Nephron progenitor cell (in vitro differentiated cells): Measurements from ENCODE around the gene CSTF2T.

Experiments
- DNase-seq: peaks from one replicate; pipeline ENCODE4 v3.0.0; 2021
- H3K27ac Mint-ChIP-seq: 2 replicates; pipeline ENCODE4 v1.8.0; 2021; ENCODE audit warnings: mild to moderate bottlenecking, moderate library complexity, mixed read lengths
- H3K27me3 Mint-ChIP-seq: 2 replicates; pipeline ENCODE4 v1.8.0; 2021; ENCODE audit warnings: mild to moderate bottlenecking, low read depth, mixed read lengths; ENCODE audit not compliant: poor library complexity
- H3K36me3 Mint-ChIP-seq: 2 replicates; pipeline ENCODE4 v1.8.0; 2021; ENCODE audit warnings: low read depth, mixed read lengths
- H3K4me1 Mint-ChIP-seq: 2 replicates; pipeline ENCODE4 v1.8.0; 2021; ENCODE audit warnings: mixed read lengths
- H3K4me3 Mint-ChIP-seq: 2 replicates; pipeline ENCODE4 v1.8.0; 2021; ENCODE audit warnings: mild to moderate bottlenecking, moderate library complexity, mixed read lengths
- H3K9me3 Mint-ChIP-seq: 2 replicates; pipeline ENCODE4 v1.8.0; 2021; ENCODE audit warnings: mild to moderate bottlenecking, moderate library complexity, mixed read lengths
- CTCF ChIP-seq: fragments of 200-600 bp; sonication (generic); IDR thresholded peaks from 2 replicates; pipeline ENCODE4 v1.5.0; 2021; ENCODE audit warnings: antibody characterized with exemption

Gene CSTF2T

GRCh38 chr10:51743146-51743545 is 43.8 kb upstream of the CSTF2T start:
- H3K4me3 Mint-ChIP-seq = no peak overlapping the region
- no peak overlapping the region for H3K27ac Mint-ChIP-seq
- no peaks in the 10 kb centered on the region for H3K27me3 Mint-ChIP-seq
- H3K36me3 Mint-ChIP-seq = no peaks in the 10 kb centered on the region
- peaks cover 17% of the 10 kb centered on the region for H3K4me1 Mint-ChIP-seq
- peak; percentile 1 for DNase-seq
- no peak for TF ChIP-seq CTCF
- H3K9me3 Mint-ChIP-seq = no peaks in the 10 kb centered on the region

GRCh38 chr10:51733057-51733456 is 33.7 kb upstream of the CSTF2T start:
- H3K36me3 Mint-ChIP-seq = no peaks in the 10 kb centered on the region
- DNase-seq = no peak
- no peak for TF ChIP-seq CTCF
- H3K27me3 Mint-ChIP-seq = peaks cover 4% of the 10 kb centered on the region
- no peaks in the 10 kb centered on the region for H3K9me3 Mint-ChIP-seq
- no peak overlapping the region for H3K4me3 Mint-ChIP-seq
- no peaks in the 10 kb centered on the region for H3K4me1 Mint-ChIP-seq
- no peak overlapping the region for H3K27ac Mint-ChIP-seq

DNA sequence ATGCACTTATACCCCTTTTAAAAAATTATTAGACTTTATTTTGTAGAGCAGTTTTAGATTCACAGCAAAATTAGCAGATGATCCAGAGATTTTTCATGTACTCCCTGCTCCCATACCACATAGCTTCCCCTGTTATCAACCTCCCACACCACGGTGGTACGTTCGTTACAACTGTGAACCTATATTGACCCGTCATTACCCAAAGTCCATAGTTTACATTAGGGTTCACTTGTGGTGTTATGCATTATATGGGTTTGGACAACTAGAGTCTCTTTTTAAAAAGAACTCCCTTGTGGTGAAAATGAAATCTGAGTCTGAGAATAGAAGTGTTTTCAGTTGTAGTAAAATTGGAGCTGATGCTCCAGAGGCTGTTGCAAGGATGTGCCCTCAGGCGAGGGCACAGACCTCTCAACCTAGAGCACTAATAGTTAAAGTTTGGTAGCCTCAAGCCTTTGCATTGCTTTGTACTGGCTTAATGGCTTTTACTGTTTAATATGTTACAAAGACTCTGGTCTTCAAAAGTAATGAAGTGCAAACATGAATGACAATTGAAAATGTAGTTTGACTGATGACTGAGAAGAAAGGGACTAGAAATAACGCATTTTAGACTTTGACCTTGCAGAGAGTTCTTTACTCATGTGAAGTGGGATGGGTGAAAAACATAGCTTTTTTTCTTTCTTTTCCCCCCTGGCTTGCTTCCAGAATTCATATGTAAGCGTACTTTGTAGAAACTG is 30.6 kb upstream of the CSTF2T start:
- DNase-seq = no peak
- peaks cover 4% of the 10 kb centered on the region for H3K27me3 Mint-ChIP-seq
- H3K27ac Mint-ChIP-seq = no peak overlapping the region
- H3K4me3 Mint-ChIP-seq = no peak overlapping the region
- no peaks in the 10 kb centered on the region for H3K36me3 Mint-ChIP-seq
- no peak for TF ChIP-seq CTCF
- H3K4me1 Mint-ChIP-seq = no peaks in the 10 kb centered on the region
- H3K9me3 Mint-ChIP-seq = no peaks in the 10 kb centered on the region

DNA sequence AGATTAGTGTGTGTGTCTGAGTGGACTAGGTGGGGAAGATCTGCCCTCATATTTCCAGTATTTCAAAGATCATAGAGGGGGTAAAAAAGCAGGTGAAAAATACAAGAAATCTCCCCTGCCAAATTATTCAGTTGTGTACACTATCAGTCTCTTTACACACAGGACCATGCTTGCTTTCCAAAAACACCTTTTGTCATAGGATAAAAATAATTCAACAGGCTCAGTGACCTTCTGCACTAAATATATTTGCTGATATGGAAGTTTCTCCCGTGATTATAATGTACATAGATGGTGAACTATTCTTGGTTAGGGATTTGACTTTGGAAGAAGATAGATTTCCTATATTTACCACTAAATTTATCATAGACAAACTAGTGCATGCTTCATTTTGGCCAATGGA is 24.6 kb upstream of the CSTF2T start:
- H3K27me3 Mint-ChIP-seq = no peaks in the 10 kb centered on the region
- H3K4me3 Mint-ChIP-seq = no peak overlapping the region
- H3K9me3 Mint-ChIP-seq = no peaks in the 10 kb centered on the region
- no peak for TF ChIP-seq CTCF
- H3K27ac Mint-ChIP-seq = no peak overlapping the region
- no peaks in the 10 kb centered on the region for H3K36me3 Mint-ChIP-seq
- H3K4me1 Mint-ChIP-seq = no peaks in the 10 kb centered on the region
- no peak for DNase-seq

DNA sequence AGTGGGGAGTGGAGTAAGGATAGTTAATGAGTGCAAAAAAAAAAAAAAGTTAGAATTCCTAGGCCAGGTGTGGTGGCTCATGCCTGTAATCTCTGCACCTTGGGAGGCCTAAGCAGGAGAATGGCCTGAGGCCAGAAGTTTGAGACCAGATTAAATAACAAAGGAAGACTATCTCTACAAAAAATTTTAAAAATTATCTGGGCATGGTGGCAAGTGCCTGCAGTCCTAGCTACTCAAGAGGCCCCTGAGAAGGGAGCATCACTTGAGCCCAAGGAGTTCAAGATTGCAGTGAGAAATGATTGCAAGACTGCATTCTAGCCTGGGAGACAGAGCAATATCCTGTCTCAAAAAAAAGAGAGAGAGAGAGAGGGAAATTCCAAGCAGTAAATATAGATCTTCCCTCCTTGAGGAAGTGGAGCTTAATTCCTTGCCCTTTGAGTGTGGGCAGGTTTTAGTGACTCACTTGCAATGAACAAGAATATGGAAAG is 19.5 kb upstream of the CSTF2T start:
- TF ChIP-seq CTCF = no peak
- Mint-ChIP-seq H3K27me3 (no peaks in the 10 kb centered on the region), H3K36me3 (no peaks in the 10 kb centered on the region), H3K4me1 (no peaks in the 10 kb centered on the region), H3K27ac (no peak overlapping the region), H3K9me3 (no peaks in the 10 kb centered on the region), H3K4me3 (no peak overlapping the region)
- no peak for DNase-seq

DNA sequence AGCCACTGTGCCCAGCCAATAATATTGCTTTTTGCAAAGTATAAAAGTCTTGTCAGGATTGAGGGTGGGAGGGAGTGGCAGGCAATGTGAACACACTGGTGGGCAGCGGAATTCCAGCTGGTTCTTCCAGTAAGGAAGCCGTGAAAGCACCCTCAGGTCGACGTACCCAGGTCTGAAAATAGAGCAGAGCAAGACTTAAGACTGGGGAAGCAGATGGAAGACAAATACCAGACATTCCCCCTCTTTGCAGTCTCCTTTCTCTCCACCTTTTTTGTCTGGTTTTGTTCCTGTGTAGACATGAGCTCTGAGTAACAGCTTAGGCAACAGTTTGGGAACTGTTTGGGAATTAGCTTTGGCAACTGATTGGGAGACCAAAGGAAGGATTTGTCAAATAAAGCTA is 17.6 kb upstream of the CSTF2T start:
- no peaks in the 10 kb centered on the region for H3K36me3 Mint-ChIP-seq
- no peak for DNase-seq
- no peak overlapping the region for H3K27ac Mint-ChIP-seq
- no peak for TF ChIP-seq CTCF
- H3K4me3 Mint-ChIP-seq = no peak overlapping the region
- no peaks in the 10 kb centered on the region for H3K9me3 Mint-ChIP-seq
- no peaks in the 10 kb centered on the region for H3K27me3 Mint-ChIP-seq
- H3K4me1 Mint-ChIP-seq = no peaks in the 10 kb centered on the region
